Right cardiac atrium (tissue), 5 donors: ENCODE data around the gene ARHGAP6. TPM values are rescaled to one million over a fixed set of nuclear protein-coding genes. Genes with fewer than 3 reads are reported as not detected.

Source experiments
- ATAC-seq, 2 donors: fragments of 200-7000 bp; cut with Tn5 transposase; one replicate each; pipeline versions ENCODE4 v1.8.0 to v1.9.1; 2020; ENCODE audit warnings: moderate library complexity in 2 of 2, mild to moderate bottlenecking in 1 of 2
- DNase-seq, 3 donors: peaks; one replicate each; pipeline ENCODE4 v3.0.0-alpha.2; 2020
- H3K27ac ChIP-seq: one replicate; pipeline ENCODE4 v1.5.1; 2013; ENCODE audit warnings: mild to moderate bottlenecking, low read length, control low read depth, moderate library complexity
- H3K27me3 ChIP-seq: one replicate; pipeline ENCODE4 v1.6.1; 2013; ENCODE audit not compliant: control insufficient read depth, insufficient read depth
- H3K4me1 ChIP-seq: one replicate; pipeline ENCODE4 v1.6.1; 2013; ENCODE audit warnings: low read length; ENCODE audit not compliant: control insufficient read depth, insufficient read depth
- H3K4me3 ChIP-seq: one replicate; pipeline ENCODE4 v1.5.1; 2013; ENCODE audit warnings: low read length, control low read depth
- H3K9me3 ChIP-seq: one replicate; pipeline ENCODE4 v1.6.1; 2013; ENCODE audit warnings: low read length; ENCODE audit not compliant: control insufficient read depth
- WGBS: extraction: QIAGEN DNeasy Blood & Tissue Kit; methylation state at CpG from one replicate; pipeline ENCODE4 v1.1.7; 2013; 5-methylcytosine and 5-hydroxymethylcytosine counted together
- intact Hi-C, 4 donors: fragments of 100-400 bp; cut with DNase I; formaldehyde crosslinking; loops; one replicate each; pipeline versions ENCODE4 v1.11.0 to v1.14.0; 2022 to 2023
- polyA plus RNA-seq: library from polyadenylated mRNA; stranded (reverse); fragments of 200-250 nt; gene quantifications from one replicate; pipeline ENCODE4 v1.2.3, GENCODE V29; 2013
- total RNA-seq, 4 donors: library from RNA; stranded (reverse); fragmentation: NEBNext Ultra II Directional; extraction: Animal tissue kit (Norgen Biotek cat#: 25700); gene quantifications; one replicate each; pipeline ENCODE4 v1.2.1, GENCODE V29; 2021
- donor health status: healthy with polysubstance abuse.
- donor health status: DM: no; HTN: yes; CAD: no.
- donor health status: DM: no; HTN: no; CAD: no.
- donor health status: DM: no; HTN: yes; CAD: no; lungs with severe emphysema.
- donor health status: DM: yes; HTN: yes; CAD: no.

The ARHGAP6 gene
- total and polyA plus RNA-seq, 5 donors = 2.3 to 4.5 (median 3.1) TPM

DNA sequence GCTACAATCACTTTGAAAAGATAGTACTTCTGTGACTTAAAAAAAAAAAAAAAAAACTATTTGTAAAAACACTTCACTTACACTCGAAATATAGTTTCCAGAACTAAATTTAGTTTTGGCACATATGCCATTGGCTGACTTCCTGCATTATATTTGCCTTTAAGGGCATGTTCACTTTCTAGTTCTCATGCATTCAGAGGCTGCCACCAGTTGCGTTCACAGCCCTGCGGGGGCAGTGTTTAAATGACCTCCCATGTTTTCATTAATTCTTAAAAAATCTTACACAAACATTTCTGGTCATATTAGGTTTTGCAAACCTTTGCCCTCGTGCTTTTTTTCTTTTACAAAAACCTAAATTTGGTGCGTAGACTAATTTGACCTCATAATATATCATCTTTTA is 12.4 kb upstream of the ARHGAP6 start:
- ATAC-seq = no peak
- no peak overlapping the region for H3K4me3 ChIP-seq

DNA sequence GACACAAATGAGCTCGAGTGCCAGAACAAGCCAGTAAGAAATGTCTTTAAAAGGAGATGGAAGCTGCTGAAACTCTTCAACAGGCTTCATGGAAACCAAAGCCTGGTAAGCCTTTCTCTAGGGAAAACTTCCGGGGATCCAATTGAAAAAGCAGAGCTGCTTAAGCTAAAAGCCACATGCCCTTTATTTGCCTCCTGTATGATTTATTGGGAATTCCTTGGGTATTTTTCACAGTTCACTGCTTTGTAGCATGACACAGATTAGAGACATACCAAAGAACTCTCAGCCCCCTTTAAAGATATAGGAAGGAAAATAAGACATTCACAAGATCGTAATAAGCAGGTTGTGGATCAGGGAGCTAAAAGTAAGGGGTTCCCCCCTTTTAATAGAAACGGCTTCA is 6.5 kb upstream of the ARHGAP6 start:
- intact Hi-C loops = no loop called here
- 64% methylated on average over 4 of the region's 4 CpGs for WGBS
- DNase-seq = no peak
- no peak for ATAC-seq
- Histone ChIP-seq H3K4me3 (no peak overlapping the region), H3K27me3 (no peaks in the 10 kb centered on the region), H3K27ac (no peak overlapping the region), H3K4me1 (no peaks in the 10 kb centered on the region), H3K9me3 (no peaks in the 10 kb centered on the region)

More for the DNA sequence above, 12.4 kb upstream of the ARHGAP6 start:
- H3K27me3 ChIP-seq = no peaks in the 10 kb centered on the region
- no peak for DNase-seq
- H3K27ac ChIP-seq = no peak overlapping the region
- no peaks in the 10 kb centered on the region for H3K4me1 ChIP-seq
- 29% methylated on average over 5 of the region's 5 CpGs for WGBS
- intact Hi-C loops = no loop called here
- H3K9me3 ChIP-seq = no peaks in the 10 kb centered on the region

DNA sequence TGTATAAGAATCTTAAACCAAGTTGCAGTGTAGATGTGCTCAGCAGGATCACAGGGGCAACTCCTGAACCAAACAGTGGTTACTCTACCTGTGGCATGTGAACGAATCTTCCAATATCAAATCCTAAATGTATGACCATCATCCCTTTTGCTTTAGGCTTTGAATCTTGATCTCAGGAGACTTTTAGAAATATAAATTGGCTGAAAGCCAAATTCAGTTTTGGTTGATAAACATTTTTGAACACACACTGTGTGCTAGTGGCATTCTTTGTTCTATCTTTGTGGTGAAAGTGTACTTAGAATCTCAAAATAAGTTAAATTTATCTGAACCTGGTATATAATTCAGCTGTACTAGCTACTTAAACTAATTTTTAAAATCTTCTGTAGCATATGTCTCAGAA is 4.6 kb upstream of the ARHGAP6 start:
- H3K27ac ChIP-seq = no peak overlapping the region
- intact Hi-C loops = no loop called here
- no peaks in the 10 kb centered on the region for H3K9me3 ChIP-seq
- DNase-seq (no peak), ATAC-seq (no peak)
- H3K4me3 ChIP-seq = no peak overlapping the region
- H3K4me1 ChIP-seq = no peaks in the 10 kb centered on the region
- H3K27me3 ChIP-seq = no peaks in the 10 kb centered on the region
- 89% methylated on average over 1 of the region's 1 CpG for WGBS

DNA sequence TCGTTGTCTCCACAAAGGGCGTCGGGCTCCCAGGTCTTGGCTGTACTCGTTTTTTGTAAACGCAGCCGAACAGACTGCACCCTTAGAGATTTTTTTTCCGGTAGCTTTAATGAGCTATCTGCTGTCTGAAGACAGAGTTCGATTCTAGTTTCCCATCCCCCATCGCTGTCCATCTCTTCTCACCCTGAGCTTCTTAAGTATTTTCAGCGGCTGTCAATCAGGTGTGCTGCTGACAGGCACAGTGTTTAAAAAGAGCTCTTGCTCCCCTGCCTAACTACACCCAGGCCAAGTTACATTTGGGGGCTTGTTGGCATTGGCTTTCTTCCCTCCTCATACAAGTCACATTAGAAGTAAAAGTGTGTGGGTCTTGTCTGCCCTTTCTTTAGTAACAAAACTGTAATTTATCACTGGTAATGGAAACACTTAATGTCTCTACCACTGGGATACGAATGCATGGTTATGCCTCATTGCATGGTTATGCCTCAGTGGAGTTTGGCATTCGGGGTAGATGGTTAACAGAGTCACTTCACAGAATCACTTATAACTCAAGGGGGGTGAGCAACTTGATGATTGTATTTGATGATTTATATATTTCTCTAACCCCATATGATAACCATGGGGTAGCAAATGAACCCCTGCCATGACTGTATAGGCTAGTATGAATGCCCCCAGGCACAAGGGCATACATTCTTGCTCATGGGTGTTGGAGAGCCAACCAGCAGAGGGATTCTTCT is 1.4 kb upstream of the ARHGAP6 start:
- Histone ChIP-seq H3K9me3 (no peaks in the 10 kb centered on the region), H3K4me1 (no peaks in the 10 kb centered on the region), H3K27me3 (no peaks in the 10 kb centered on the region), H3K27ac (no peak overlapping the region), H3K4me3 (peak overlapping the region; percentile 15)
- 33% methylated on average over 12 of the region's 12 CpGs for WGBS
- intact Hi-C loops = no loop called here
- ATAC-seq (no peak), DNase-seq (no peak)

GRCh38 chrX:11666164-11666563 is 444 bp upstream of the ARHGAP6 start:
- intact Hi-C loops = no loop called here
- WGBS = 2% methylated on average over 24 of the region's 24 CpGs
- H3K27me3 ChIP-seq = no peaks in the 10 kb centered on the region

GRCh38 chrX:11664211-11665167 is 1.2 kb downstream of the ARHGAP6 start:
- H3K4me3 ChIP-seq = peak overlapping the region; percentile 17
- ATAC-seq (peak; percentile 28 to 53), DNase-seq (peak; percentile 14 to 48 (median 45))
- intact Hi-C loops = no loop called here
- H3K27me3 ChIP-seq = no peaks in the 10 kb centered on the region
- no peak overlapping the region for H3K27ac ChIP-seq
- no peaks in the 10 kb centered on the region for H3K4me1 ChIP-seq
- 4% methylated on average over 73 of the region's 73 CpGs for WGBS
- H3K9me3 ChIP-seq = no peaks in the 10 kb centered on the region

More at GRCh38 chrX:11666164-11666563, 444 bp upstream of the ARHGAP6 start:
- DNase-seq (peak in 2 of 3 donors; percentile 15 to 40), ATAC-seq (peak in 1 of 2 donors; percentile 16)
- Histone ChIP-seq H3K27ac (no peak overlapping the region), H3K4me1 (no peaks in the 10 kb centered on the region), H3K9me3 (no peaks in the 10 kb centered on the region), H3K4me3 (peak overlapping the region; percentile 17)

DNA sequence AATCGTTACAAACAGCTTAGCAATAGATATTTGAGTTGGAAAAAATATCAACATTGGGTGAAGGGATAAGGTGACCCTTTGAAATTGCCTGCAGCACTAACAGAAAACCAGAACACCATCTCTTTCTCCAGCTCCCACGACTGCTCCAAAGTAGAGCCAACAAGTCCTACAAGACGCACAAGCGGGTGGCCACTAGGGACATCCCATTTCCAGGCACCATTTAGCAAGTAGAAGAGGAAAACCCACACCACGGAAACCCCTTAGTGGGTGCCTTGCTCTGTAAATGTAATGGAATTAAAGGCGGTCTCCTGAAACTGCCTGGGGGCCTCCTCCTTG is 1.9 kb downstream of the ARHGAP6 start:
- WGBS = 38% methylated on average over 6 of the region's 6 CpGs
- DNase-seq = no peak
- no peak for ATAC-seq
- no peak overlapping the region for H3K27ac ChIP-seq
- H3K9me3 ChIP-seq = no peaks in the 10 kb centered on the region
- intact Hi-C loops = no loop called here
- no peaks in the 10 kb centered on the region for H3K4me1 ChIP-seq
- no peaks in the 10 kb centered on the region for H3K27me3 ChIP-seq
- H3K4me3 ChIP-seq = peak overlapping the region; percentile 17

GRCh38 chrX:11655282-11656015 is 10.3 kb downstream of the ARHGAP6 start:
- ATAC-seq = no peak
- no peaks in the 10 kb centered on the region for H3K4me1 ChIP-seq
- H3K27me3 ChIP-seq = no peaks in the 10 kb centered on the region
- no peak overlapping the region for H3K27ac ChIP-seq
- no peak overlapping the region for H3K4me3 ChIP-seq
- no peaks in the 10 kb centered on the region for H3K9me3 ChIP-seq
- peak in 1 of 3 donors; percentile 13 for DNase-seq
- intact Hi-C loops = no loop called here
- 53% methylated on average over 7 of the region's 7 CpGs for whole genome bisulfite sequencing

- Histone ChIP-seq H3K9me3 (no peaks in the 10 kb centered on the region), H3K27ac (no peak overlapping the region), H3K4me3 (no peak overlapping the region), H3K27me3 (no peaks in the 10 kb centered on the region), H3K4me1 (no peaks in the 10 kb centered on the region)
- WGBS = 85% methylated on average over 5 of the region's 5 CpGs
- no peak for ATAC-seq
- intact Hi-C loops = no loop called here
- DNase-seq = no peak
Observed at GRCh38 chrX:11648705-11649519, 16.8 kb downstream of the ARHGAP6 start.

- intact Hi-C loops = no loop called here
- H3K9me3 ChIP-seq = no peaks in the 10 kb centered on the region
- no peak overlapping the region for H3K27ac ChIP-seq
- H3K27me3 ChIP-seq = no peaks in the 10 kb centered on the region
- no peak overlapping the region for H3K4me3 ChIP-seq
- DNase-seq (no peak), ATAC-seq (no peak)
- 74% methylated on average over 3 of the region's 3 CpGs for WGBS
- H3K4me1 ChIP-seq = no peaks in the 10 kb centered on the region
Observed at GRCh38 chrX:11647138-11647537, 18.6 kb downstream of the ARHGAP6 start.
